Activated gamma-delta T cell treated with Interleukin-2 at 50 U/mL for 16 hours (primary cell): ENCODE measurements around the gene DNAH3.
"Not testable (repeated sequence)": the region's sequence is repeated elsewhere in the genome, so short reads cannot be mapped to it uniquely, and the experiment has no call there.

Experiments
- DNase-seq: peaks from one replicate; pipeline ENCODE4 v3.0.0-alpha.2; 2020

Gene DNAH3

GRCh38 chr16:20937736-20938135 lies 212.9 kb downstream of the DNAH3 start:
- DNase-seq: no peak

- DNase-seq: no peak
Measured at GRCh38 chr16:20933589-20933988, 217.1 kb downstream of the DNAH3 start.

- DNase-seq: no peak
Measured at GRCh38 chr16:20931066-20931600, 219.5 kb downstream of the DNAH3 start.

DNA sequence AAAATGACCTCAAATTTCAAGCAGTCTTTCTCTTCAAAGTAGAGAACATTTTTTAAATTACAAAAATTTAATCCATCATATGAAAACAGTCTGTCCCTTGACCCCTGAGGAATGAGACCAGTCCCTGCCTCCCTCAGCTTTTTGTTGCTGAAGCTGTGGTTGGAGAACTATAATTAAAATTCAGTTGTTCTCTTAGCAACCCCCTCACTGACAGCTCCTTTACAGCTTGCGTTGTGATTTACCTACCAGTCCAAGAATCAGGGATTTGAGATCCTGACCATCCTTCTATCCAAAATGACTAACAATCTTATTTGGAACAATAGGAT lies 220.3 kb downstream of the DNAH3 start:
- no peak for DNase-seq

DNA sequence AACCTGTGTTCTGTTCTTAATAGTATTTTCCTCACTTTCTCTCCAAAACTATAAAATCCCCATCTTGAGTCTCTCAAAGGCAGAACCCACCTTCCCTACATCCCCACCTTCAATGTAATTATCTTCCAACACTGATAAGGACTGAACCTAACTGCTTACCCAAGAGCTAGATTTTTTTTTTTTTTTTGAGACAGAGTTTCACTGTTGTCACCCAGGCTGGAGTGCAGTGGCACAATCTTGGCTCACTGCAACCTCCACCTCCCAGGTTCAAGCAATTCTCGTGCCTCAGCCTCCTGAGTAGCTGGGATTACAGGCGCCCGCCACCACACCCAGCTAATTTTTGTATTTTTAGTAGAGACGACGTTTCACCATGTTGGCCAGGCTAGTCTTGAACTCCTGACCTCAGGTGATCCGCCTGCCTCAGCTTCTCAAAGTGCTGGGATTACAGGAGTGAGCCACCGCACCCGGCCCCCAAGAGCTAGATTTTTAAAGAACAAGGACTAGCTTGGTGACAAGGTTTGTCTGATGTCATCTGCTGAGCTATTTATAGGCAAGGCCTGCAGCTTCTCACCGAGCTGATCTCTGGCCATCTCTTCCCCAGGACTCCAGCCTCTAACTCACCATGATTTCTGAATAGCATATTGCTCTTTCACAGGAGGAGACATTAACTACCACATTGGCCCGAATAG lies 220.8 kb downstream of the DNAH3 start:
- DNase-seq: not testable (repeated sequence)

DNA sequence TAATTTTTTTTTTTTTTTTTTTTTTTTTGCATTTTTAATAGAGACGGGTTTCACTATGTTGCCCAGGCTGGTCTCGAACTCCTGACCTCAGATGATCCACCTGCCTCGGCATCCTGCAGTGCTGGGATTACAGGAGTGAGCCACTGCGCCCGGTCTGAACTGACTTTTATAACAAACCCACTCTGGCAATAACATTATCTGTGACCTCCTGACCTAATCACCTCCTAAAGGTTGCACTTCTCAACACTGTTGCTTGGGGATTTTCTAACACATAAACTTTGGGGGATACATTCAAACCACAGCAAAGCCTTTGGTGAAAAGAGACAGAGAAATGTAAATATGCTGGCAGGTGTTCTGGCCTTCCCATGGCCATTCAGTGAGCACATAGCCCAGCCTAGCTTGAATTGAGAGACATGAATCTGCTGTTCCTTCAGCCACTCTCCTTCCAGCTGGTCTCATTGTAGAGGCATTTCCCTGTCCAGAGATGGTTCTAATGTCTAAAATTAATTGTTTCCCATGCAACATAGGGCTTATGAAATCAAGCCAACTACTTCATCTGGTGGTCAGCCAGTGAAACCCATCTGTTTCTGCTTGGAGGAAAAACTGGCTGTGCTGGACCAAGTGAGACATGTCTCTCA lies 221.8 kb downstream of the DNAH3 start:
- no peak for DNase-seq

GRCh38 chr16:20925751-20926150 lies 224.9 kb downstream of the DNAH3 start:
- no peak for DNase-seq

DNA sequence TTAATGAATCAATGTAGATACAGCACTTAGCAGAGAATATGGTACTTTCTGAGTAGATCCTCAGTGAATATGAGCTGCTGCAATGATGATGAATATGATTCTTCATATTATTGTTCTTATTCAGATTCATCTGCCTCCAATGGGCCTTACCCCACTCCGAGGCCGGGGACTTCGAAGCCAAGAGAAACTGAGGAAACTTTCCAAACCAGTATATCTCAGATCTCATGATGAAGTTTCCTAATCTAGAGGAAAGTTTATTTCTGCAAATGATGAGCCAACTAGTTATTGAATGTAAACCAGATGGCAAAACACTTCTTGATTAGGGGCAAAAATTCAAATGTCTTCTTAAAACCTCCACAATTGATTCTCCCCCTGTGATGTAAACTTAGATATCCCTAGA lies 226.8 kb downstream of the DNAH3 start:
- DNase-seq: no peak

- DNase-seq: no peak
Measured at GRCh38 chr16:20920799-20921198, 229.8 kb downstream of the DNAH3 start.

DNA sequence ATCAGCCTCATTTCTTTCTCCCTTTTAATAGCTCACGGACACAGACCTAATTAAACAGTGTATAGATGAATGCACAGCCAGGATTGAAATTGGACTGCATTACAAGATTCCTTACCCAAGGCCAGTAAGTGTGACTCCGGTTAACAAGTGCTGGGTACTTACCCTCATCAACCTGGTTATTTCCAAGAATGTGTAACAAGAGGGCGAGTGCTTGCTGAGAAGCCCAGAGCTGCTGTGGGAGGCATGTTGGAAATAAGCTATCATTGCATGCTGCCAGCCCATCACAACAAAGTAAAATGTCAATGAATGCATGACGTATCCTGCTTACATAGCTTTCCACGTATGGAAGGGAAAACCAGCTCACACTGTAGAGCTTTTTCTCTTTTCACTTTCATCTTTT lies 230.6 kb downstream of the DNAH3 start:
- no peak for DNase-seq

- no peak for DNase-seq
Measured at GRCh38 chr16:20918486-20919239, 232.0 kb downstream of the DNAH3 start.

DNA sequence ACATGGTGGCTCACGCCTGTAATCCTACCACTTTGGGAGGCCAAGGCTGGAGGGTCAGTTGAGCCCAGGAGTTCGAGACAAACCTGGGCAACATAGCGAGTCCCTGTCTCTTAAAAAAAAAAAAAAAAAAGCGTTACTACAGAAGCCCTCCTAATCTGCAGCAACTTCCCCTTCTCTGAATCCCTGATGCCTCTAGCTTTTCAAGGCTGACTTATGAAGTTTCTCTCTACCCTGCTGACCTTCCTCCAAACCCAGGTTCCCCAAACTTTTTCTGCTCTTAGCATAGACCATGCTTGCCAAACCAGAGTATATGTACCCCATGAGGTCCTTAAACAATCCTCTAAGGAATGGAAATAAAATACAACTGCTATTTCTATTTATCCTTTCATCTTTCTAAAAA lies 233.7 kb downstream of the DNAH3 start:
- no peak for DNase-seq

- no peak for DNase-seq
Measured at GRCh38 chr16:20916289-20916688, 234.4 kb downstream of the DNAH3 start.

- DNase-seq: no peak
Measured at GRCh38 chr16:20911361-20911760, 239.3 kb downstream of the DNAH3 start.

- no peak for DNase-seq
Measured at GRCh38 chr16:20910781-20911321, 239.8 kb downstream of the DNAH3 start.

DNA sequence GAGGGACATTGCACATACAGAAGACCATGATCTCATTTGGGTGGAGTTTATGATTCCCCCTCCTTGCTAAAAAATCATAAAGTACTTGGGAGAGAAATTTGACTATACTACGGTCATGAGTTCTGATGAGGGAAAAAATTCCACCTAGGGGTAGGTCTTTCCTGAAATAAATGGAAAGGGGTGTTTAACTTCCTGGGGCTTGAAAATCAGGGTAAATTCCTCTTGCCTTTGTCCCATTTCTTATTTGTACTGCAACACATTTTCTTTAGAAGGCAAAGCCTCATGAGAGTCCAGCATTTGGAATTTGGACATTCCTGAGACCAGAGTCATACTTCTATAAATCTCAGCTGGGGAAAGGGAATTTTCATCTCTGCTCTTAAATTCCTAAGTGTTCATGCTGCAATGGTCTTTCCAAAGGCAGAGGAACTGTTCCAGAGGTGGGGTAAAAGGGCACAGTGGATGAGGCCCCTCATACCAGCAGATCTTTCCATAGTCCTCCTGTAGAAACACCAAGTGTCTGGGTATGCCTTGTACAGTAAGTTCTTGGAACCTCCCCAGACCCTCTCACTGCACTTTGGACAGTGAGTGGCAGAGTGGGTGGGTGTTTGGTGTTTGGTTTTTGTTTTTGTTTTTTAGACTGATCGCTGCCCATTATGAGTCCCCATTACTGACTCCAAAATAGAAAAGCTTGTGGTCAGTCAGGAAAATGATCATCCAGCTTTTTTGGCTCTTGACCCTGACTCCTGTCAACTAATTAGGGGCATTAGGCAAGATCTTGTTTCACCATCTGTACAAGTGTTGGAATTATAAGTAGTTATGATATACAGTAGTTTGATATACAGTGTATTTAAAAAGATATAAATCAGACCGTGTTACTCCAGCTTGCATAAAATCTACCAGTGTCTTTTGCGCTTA lies 244.0 kb downstream of the DNAH3 start:
- DNase-seq: no peak

GRCh38 chr16:20905576-20905975 lies 245.1 kb downstream of the DNAH3 start:
- no peak for DNase-seq

DNA sequence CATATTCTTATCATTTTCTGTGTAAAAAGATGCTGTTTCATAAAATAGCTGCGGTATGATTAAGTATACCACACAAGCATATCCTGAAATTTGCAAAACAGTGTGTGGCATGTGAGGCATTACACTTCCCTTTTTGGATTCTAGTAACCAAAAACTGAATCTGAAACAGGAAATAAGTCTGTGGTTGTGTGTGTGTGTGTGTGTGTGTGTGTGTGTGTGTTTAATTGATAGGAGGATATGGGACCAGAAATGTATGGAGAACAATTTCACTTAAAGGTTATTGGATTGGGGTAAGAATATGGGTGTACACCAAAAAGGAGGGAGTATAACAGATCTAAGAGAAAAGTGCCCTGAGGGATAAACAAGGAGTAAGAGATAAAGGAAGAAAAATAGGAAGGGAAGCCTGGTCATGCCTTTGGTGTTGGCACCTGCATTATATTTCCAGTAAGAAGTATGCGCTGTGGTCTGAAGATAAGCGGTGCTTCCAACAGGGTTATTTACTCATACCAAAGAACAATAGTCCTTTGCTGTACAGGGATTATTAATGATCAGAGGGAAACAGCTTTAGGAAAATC lies 246.1 kb downstream of the DNAH3 start:
- DNase-seq: no peak

- DNase-seq: no peak
Measured at GRCh38 chr16:20903899-20904506, 246.6 kb downstream of the DNAH3 start.

GRCh38 chr16:20903116-20903898 lies 247.3 kb downstream of the DNAH3 start:
- no peak for DNase-seq

DNA sequence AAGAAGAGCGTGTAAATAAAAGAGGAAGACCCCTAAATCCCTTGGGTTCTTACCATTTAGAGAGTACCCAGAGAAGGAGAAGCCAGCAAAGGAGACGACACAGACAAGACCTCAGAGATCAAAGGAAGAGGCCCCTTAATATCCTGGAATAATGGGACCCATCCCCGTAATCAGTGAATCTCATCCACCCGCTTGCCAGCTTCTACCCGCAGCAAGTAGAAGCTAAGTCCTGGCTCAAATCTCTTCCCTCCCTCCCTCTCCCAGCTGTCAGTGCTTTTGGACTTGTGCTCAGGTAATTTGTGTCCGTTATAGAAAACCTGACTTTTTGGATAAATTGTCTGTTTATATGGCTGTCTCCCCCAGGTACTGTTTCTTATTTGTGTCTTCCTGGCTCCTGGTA lies 248.2 kb downstream of the DNAH3 start:
- no peak for DNase-seq
